Neuronal stem cell (in vitro differentiated cells): Measurements from ENCODE around the gene ADGRA3.

Experiments used
- DNase-seq: peaks from one replicate; pipeline ENCODE4 v3.0.0-alpha.2; 2013; ENCODE audit warnings: low spot score
- H2AFZ ChIP-seq: one replicate; pipeline ENCODE4 v1.6.1; 2013; ENCODE audit warnings: mild to moderate bottlenecking, low read length, inconsistent platforms
- H2AK5ac ChIP-seq: 2 replicates; pipeline ENCODE4 v1.6.1; 2013; ENCODE audit warnings: low read depth, mild to moderate bottlenecking, inconsistent platforms, low read length, moderate library complexity, mixed read lengths
- H2BK120ac ChIP-seq: 2 replicates; pipeline ENCODE4 v1.6.1; 2013; ENCODE audit warnings: low read depth, mild to moderate bottlenecking, inconsistent platforms, low read length, moderate library complexity, mixed read lengths
- H2BK12ac ChIP-seq: one replicate; pipeline ENCODE4 v1.6.1; 2013; ENCODE audit warnings: low read length, inconsistent platforms
- H2BK15ac ChIP-seq: 2 replicates; pipeline ENCODE4 v1.6.1; 2013; ENCODE audit warnings: mild to moderate bottlenecking, low read length, inconsistent platforms, mixed read lengths
- H2BK5ac ChIP-seq: one replicate; pipeline ENCODE4 v1.6.1; 2013; ENCODE audit warnings: inconsistent platforms, mild to moderate bottlenecking, low read length, moderate library complexity
- H3K14ac ChIP-seq: one replicate; pipeline ENCODE4 v1.6.1; 2013; ENCODE audit warnings: low read length, inconsistent platforms
- H3K18ac ChIP-seq: 2 replicates; pipeline ENCODE4 v1.6.1; 2013; ENCODE audit warnings: low read length, inconsistent platforms
- H3K23ac ChIP-seq: 2 replicates; pipeline ENCODE4 v1.6.1; 2013; ENCODE audit warnings: low read depth, mild to moderate bottlenecking, mixed read lengths, low read length, inconsistent platforms; ENCODE audit not compliant: poor library complexity
- H3K27ac ChIP-seq: replicated peaks from 3 replicates; pipeline ENCODE4 v1.5.1; 2013; ENCODE audit warnings: low read length, inconsistent platforms
- H3K27me3 ChIP-seq, 3 experiments: 2 replicates each; pipeline ENCODE4 v1.6.1; 2013; ENCODE audit warnings: low read length in 3 of 3, mild to moderate bottlenecking in 2 of 3, inconsistent platforms in 1 of 3, low read depth in 1 of 3, mixed read lengths in 1 of 3, moderate library complexity in 1 of 3; ENCODE audit not compliant: control insufficient read depth in 3 of 3, insufficient read depth in 3 of 3
- H3K36me3 ChIP-seq, 2 donors: replicated peaks in 1 of 2; 2 replicates each; pipeline ENCODE4 v1.6.1; 2013; ENCODE audit warnings: low read length in 2 of 2; ENCODE audit not compliant: control insufficient read depth in 2 of 2, insufficient read depth in 2 of 2
- H3K4ac ChIP-seq: 2 replicates; pipeline ENCODE4 v1.6.1; 2013; ENCODE audit warnings: inconsistent platforms, mild to moderate bottlenecking, low read length, moderate library complexity
- H3K4me1 ChIP-seq, 2 donors: 1 replicate in 1 of 2; 2 replicates in 1 of 2; pipeline ENCODE4 v1.6.1; 2013; ENCODE audit warnings: low read length in 2 of 2, low read depth in 1 of 2; ENCODE audit not compliant: control insufficient read depth in 2 of 2, insufficient read depth in 1 of 2
- H3K4me2 ChIP-seq: one replicate; pipeline ENCODE4 v1.6.1; 2013; ENCODE audit warnings: mild to moderate bottlenecking, low read length, inconsistent platforms; ENCODE audit not compliant: insufficient read depth, poor library complexity, severe bottlenecking
- H3K4me3 ChIP-seq, 2 donors: 2 replicates each; pipeline ENCODE4 v1.5.1; 2013; ENCODE audit warnings: low read length in 2 of 2, mild to moderate bottlenecking in 2 of 2, inconsistent platforms in 1 of 2, moderate library complexity in 1 of 2
- H3K79me1 ChIP-seq: one replicate; pipeline ENCODE4 v1.6.1; 2013; ENCODE audit warnings: low read depth, mild to moderate bottlenecking, inconsistent platforms, low read length, moderate library complexity
- H3K9ac ChIP-seq: one replicate; pipeline ENCODE4 v1.6.1; 2013; ENCODE audit warnings: mild to moderate bottlenecking, low read depth, low read length, inconsistent platforms; ENCODE audit not compliant: poor library complexity
- H3K9me3 ChIP-seq, 2 donors: replicated peaks in 1 of 2; 2 replicates each; pipeline versions ENCODE3 to v1.6.1; 2013; ENCODE audit warnings: low read length in 2 of 2, mild to moderate bottlenecking in 2 of 2, inconsistent platforms in 1 of 2, low read depth in 1 of 2, mixed read lengths in 1 of 2, moderate library complexity in 1 of 2; ENCODE audit not compliant: control insufficient read depth in 2 of 2, insufficient read depth in 1 of 2
- H4K8ac ChIP-seq: one replicate; pipeline ENCODE4 v1.6.1; 2013; ENCODE audit warnings: low read depth, mild to moderate bottlenecking, inconsistent platforms, low read length, moderate library complexity
- H4K91ac ChIP-seq: one replicate; pipeline ENCODE4 v1.6.1; 2013; ENCODE audit warnings: low read length, low read depth, mild to moderate bottlenecking, inconsistent platforms; ENCODE audit not compliant: poor library complexity
- WGBS, 2 donors: extraction: QIAGEN DNeasy Blood & Tissue Kit; methylation state at CpG; one replicate each; pipeline ENCODE4 v1.1.7; 2013; ENCODE audit warnings: missing lambda C conversion rate in 2 of 2, mixed read lengths in 1 of 2; ENCODE audit not compliant: insufficient read length in 2 of 2, insufficient replicate concordance in 1 of 2; ENCODE audit errors: extremely low coverage in 2 of 2; 5-methylcytosine and 5-hydroxymethylcytosine counted together

The ADGRA3 gene

DNA sequence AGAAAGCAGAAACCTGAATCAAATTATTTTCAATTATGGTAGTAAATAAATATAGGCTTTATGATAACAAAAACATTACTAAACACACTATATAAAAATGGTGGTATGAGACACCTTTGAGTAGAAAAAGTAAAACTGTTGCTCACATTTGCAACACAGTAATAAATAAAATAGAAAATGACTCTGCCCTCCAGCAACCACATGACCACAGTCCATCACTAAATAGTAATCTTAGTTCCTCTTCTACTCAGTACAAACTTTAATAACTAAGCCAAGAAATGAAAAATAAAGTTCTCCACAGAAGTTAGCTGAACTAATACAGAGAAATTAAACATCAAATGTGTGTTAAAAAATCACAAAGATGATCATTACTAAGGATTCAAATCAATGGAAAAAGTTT lies 108.5 kb downstream of the ADGRA3 start:
- Histone ChIP-seq H3K4me2 (no peak overlapping the region), H3K18ac (no peak overlapping the region), H2BK15ac (no peak overlapping the region), H3K4ac (no peak overlapping the region), H2AFZ (no peak overlapping the region), H4K91ac (no peak overlapping the region), H3K14ac (no peak overlapping the region), H3K27ac (no peak overlapping the region), H3K27me3 (no peaks in the 10 kb centered on the region), H4K8ac (no peak overlapping the region), H2BK12ac (no peak overlapping the region), H2BK5ac (no peak overlapping the region), H3K79me1 (no peaks in the 10 kb centered on the region), H3K9ac (no peak overlapping the region), H3K4me1 (no peaks in the 10 kb centered on the region), H3K4me3 (no peak overlapping the region), H2BK120ac (no peak overlapping the region), H3K23ac (no peak overlapping the region), H2AK5ac (no peak overlapping the region), H3K9me3 (no peaks in the 10 kb centered on the region), H3K36me3 (peaks cover 3 to 84% of the 10 kb centered on the region in 2 donors)
- no peak for DNase-seq

DNA sequence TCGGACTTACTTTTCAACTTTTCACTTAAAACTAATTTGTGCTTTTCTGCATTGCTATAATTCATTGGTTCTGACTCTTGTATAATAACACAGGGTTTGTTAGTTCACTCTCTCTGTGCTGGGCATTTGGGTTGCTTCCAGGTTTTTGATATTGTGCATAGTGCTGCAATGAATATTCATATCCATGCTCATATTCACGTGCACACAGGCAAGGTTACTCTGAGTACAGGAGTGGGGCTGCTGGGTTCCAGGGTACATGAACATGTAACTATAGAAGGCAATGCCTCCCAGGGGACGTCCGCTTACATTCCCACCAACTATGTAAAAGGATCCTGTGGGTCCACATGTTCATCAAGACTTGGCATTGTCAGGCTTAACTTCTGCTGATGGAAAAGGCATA lies 117.2 kb downstream of the ADGRA3 start:
- WGBS, 2 donors = no CpG with 5 or more reads among the region's 4 CpGs
- Histone ChIP-seq H3K79me1 (no peaks in the 10 kb centered on the region), H3K4me3 (no peak overlapping the region), H3K9me3 (peaks cover 0 to 4% of the 10 kb centered on the region in 2 donors), H2AFZ (no peak overlapping the region), H3K4me1 (no peaks in the 10 kb centered on the region), H3K27ac (no peak overlapping the region), H3K36me3 (peaks cover 7 to 90% of the 10 kb centered on the region in 2 donors), H2BK15ac (no peak overlapping the region), H2BK12ac (no peak overlapping the region), H3K18ac (no peak overlapping the region), H4K8ac (no peak overlapping the region), H2AK5ac (no peak overlapping the region), H3K4ac (no peak overlapping the region), H3K4me2 (no peak overlapping the region), H2BK5ac (no peak overlapping the region), H3K27me3 (no peaks in the 10 kb centered on the region), H3K14ac (no peak overlapping the region), H3K9ac (no peak overlapping the region), H3K23ac (no peak overlapping the region), H2BK120ac (no peak overlapping the region), H4K91ac (no peak overlapping the region)
- no peak for DNase-seq

DNA sequence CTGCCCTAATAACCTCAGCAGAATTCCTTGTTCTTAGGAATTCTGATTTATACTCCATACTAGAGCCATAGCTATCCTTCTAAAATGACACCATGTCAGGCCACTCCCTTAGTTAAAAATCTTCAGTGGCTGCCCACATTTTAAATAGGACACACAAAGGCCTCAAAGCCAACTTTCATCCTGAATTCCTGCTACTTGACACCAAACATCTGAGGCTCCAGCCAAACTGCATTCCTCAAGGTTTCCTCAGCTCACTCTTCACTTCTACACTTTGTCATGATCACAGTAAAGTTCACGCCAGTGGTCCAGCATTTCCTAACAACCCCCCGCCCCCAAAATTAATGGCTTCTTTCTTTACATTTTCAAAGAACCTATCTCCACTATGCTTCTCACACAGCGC lies 124.3 kb downstream of the ADGRA3 start:
- Histone ChIP-seq H3K27ac (no peak overlapping the region), H3K4me2 (no peak overlapping the region), H4K91ac (no peak overlapping the region), H2BK12ac (no peak overlapping the region), H3K23ac (no peak overlapping the region), H2AFZ (no peak overlapping the region), H3K27me3 (no peaks in the 10 kb centered on the region), H2BK120ac (no peak overlapping the region), H3K18ac (no peak overlapping the region), H2BK5ac (no peak overlapping the region), H3K4me3 (no peak overlapping the region), H3K9me3 (no peaks in the 10 kb centered on the region), H3K79me1 (no peaks in the 10 kb centered on the region), H2AK5ac (no peak overlapping the region), H2BK15ac (no peak overlapping the region), H3K9ac (no peak overlapping the region), H3K14ac (no peak overlapping the region), H4K8ac (no peak overlapping the region), H3K4ac (no peak overlapping the region), H3K4me1 (no peaks in the 10 kb centered on the region), H3K36me3 (peaks cover 13 to 80% of the 10 kb centered on the region in 2 donors)
- WGBS, 2 donors = no CpG with 5 or more reads among the region's 3 CpGs
- DNase-seq = no peak

DNA sequence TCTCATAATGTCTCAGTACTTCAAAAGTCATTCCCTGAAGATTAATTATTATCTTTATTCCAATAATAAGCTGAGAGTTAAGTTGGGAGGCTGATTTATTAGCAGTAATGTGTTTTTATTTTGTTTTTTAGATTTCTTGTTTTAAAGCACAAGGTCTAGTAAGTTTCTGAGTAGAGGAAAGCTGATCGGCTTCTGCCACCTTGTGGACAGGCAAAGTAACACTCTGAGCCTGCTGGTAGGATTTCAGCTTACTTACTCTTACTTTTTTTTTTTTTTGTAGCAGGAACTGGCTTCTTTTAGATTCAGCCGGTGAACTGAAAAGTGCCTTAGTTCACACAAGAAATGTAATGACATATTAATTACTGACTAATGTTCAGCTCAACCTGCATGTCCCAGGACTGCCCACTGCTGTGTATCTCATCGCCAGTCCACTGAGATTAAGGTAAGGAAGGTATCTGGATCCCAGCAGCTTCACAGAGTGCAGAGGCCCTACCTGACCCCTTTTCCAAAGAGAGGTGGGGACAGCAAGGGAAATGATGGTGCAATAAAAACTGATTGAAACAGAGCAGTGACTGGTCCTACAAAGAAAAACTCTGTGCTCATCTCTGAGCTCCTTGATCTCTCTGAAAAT lies 126.5 kb downstream of the ADGRA3 start:
- no peak overlapping the region for H4K8ac ChIP-seq
- no peaks in the 10 kb centered on the region for H3K9me3 ChIP-seq
- no peak overlapping the region for H3K4me2 ChIP-seq
- no peak overlapping the region for H2AK5ac ChIP-seq
- H3K4ac ChIP-seq = no peak overlapping the region
- H3K4me3 ChIP-seq = no peak overlapping the region
- no peak overlapping the region for H2BK15ac ChIP-seq
- no CpG with 5 or more reads among the region's 3 CpGs for WGBS, 2 donors
- H2BK5ac ChIP-seq = no peak overlapping the region
- H3K14ac ChIP-seq = no peak overlapping the region
- no peak overlapping the region for H2BK12ac ChIP-seq
- H3K18ac ChIP-seq = no peak overlapping the region
- no peaks in the 10 kb centered on the region for H3K4me1 ChIP-seq
- no peak overlapping the region for H3K27ac ChIP-seq
- H3K79me1 ChIP-seq = no peaks in the 10 kb centered on the region
- no peak overlapping the region for H3K9ac ChIP-seq
- no peaks in the 10 kb centered on the region for H3K27me3 ChIP-seq
- peaks cover 13 to 87% of the 10 kb centered on the region in 2 donors for H3K36me3 ChIP-seq
- H2AFZ ChIP-seq = no peak overlapping the region
- H3K23ac ChIP-seq = no peak overlapping the region
- DNase-seq = peak; percentile 47
- H4K91ac ChIP-seq = no peak overlapping the region
- H2BK120ac ChIP-seq = no peak overlapping the region
